CD14-positive monocyte (primary cell): ENCODE data around the gene PDE8B. TPM values are rescaled to one million over a fixed set of nuclear protein-coding genes. Genes with fewer than 3 reads are reported as not detected.

Experiments used
- DNase-seq, 3 donors: peaks; one replicate each; pipeline ENCODE4 v3.0.0-alpha.2; 2011 to 2022
- H2AFZ ChIP-seq: 2 replicates; pipeline ENCODE4 v1.6.0; 2012; ENCODE audit warnings: mild to moderate bottlenecking, low read depth, low read length, inconsistent platforms; ENCODE audit not compliant: insufficient read depth, poor library complexity, severe bottlenecking
- H3K27ac ChIP-seq, 2 donors: 1 replicate in 1 of 2; 2 replicates in 1 of 2; pipeline ENCODE4 v1.5.1; 2012 to 2013; ENCODE audit warnings: low read length in 2 of 2, control low read depth in 1 of 2, inconsistent platforms in 1 of 2, low read depth in 1 of 2, mild to moderate bottlenecking in 1 of 2
- H3K27me3 ChIP-seq, 2 donors: one replicate each; pipeline versions ENCODE4 v1.6.0 to v1.6.1; 2011 to 2013; ENCODE audit warnings: low read length in 2 of 2; ENCODE audit not compliant: control insufficient read depth in 2 of 2, insufficient read depth in 2 of 2
- H3K36me3 ChIP-seq, 2 donors: replicated peaks in 1 of 2; 1 replicate in 1 of 2; 2 replicates in 1 of 2; pipeline versions ENCODE4 v1.5.1 to v1.6.1; 2012 to 2013; ENCODE audit warnings: low read length in 2 of 2, control low read depth in 1 of 2, inconsistent platforms in 1 of 2, mild to moderate bottlenecking in 1 of 2; ENCODE audit not compliant: insufficient read depth in 2 of 2, control insufficient read depth in 1 of 2
- H3K4me1 ChIP-seq, 2 donors: 1 replicate in 1 of 2; 2 replicates in 1 of 2; pipeline versions ENCODE4 v1.5.1 to v1.6.1; 2012 to 2013; ENCODE audit warnings: low read length in 2 of 2, control low read depth in 1 of 2, inconsistent platforms in 1 of 2, mild to moderate bottlenecking in 1 of 2, moderate library complexity in 1 of 2; ENCODE audit not compliant: insufficient read depth in 2 of 2, control insufficient read depth in 1 of 2
- H3K4me2 ChIP-seq: replicated peaks from 2 replicates; pipeline ENCODE3; 2012; ENCODE audit warnings: low read length, moderate library complexity, mild to moderate bottlenecking; ENCODE audit not compliant: poor library complexity, severe bottlenecking; ENCODE audit errors: extremely low read depth
- H3K4me3 ChIP-seq, 3 experiments: fragments of 200-600 bp in 1 of 3; sonication (generic) in 1 of 3; replicated peaks in 1 of 3; 1 replicate in 2 of 3; 2 replicates in 1 of 3; pipeline ENCODE4 v1.5.1; 2011 to 2013; ENCODE audit warnings: low read length in 3 of 3, mild to moderate bottlenecking in 3 of 3, control low read depth in 2 of 3, low read depth in 2 of 3, inconsistent platforms in 1 of 3, moderate library complexity in 1 of 3
- H3K79me2 ChIP-seq: 2 replicates; pipeline ENCODE4 v1.6.0; 2012; ENCODE audit warnings: mild to moderate bottlenecking, control low read depth, inconsistent platforms, low read length, moderate library complexity; ENCODE audit not compliant: insufficient read depth
- H3K9ac ChIP-seq: 2 replicates; pipeline ENCODE4 v1.6.0; 2017; ENCODE audit warnings: low read length, mild to moderate bottlenecking; ENCODE audit not compliant: insufficient read depth, poor library complexity, severe bottlenecking
- H3K9me3 ChIP-seq, 2 donors: replicated peaks in 1 of 2; 1 replicate in 1 of 2; 2 replicates in 1 of 2; pipeline versions ENCODE4 v1.5.1 to v1.6.1; 2012 to 2013; ENCODE audit warnings: low read length in 2 of 2, control low read depth in 1 of 2; ENCODE audit not compliant: control insufficient read depth in 1 of 2, insufficient read depth in 1 of 2
- H4K20me1 ChIP-seq: 2 replicates; pipeline ENCODE4 v1.6.0; 2012; ENCODE audit warnings: mild to moderate bottlenecking, low read length, control low read depth, moderate library complexity; ENCODE audit not compliant: insufficient read depth
- H3K27ac Mint-ChIP-seq, 7 donors: one replicate each; pipeline ENCODE4 v1.8.0; 2020; ENCODE audit warnings: mild to moderate bottlenecking in 7 of 7, mixed read lengths in 7 of 7, moderate library complexity in 6 of 7, inconsistent platforms in 2 of 7
- H3K27me3 Mint-ChIP-seq, 3 donors: one replicate each; pipeline ENCODE4 v1.8.0; 2021 to 2022; ENCODE audit warnings: low read depth in 3 of 3, mild to moderate bottlenecking in 3 of 3, mixed read lengths in 3 of 3, moderate library complexity in 3 of 3, inconsistent platforms in 1 of 3
- H3K36me3 Mint-ChIP-seq, 2 donors: one replicate each; pipeline ENCODE4 v1.8.0; 2020; ENCODE audit warnings: mixed read lengths in 2 of 2, inconsistent platforms in 1 of 2, mild to moderate bottlenecking in 1 of 2
- H3K4me1 Mint-ChIP-seq: one replicate; pipeline ENCODE4 v1.8.0; 2020; ENCODE audit warnings: mild to moderate bottlenecking, mixed read lengths
- H3K4me3 Mint-ChIP-seq, 2 donors: one replicate each; pipeline ENCODE4 v1.8.0; 2020; ENCODE audit warnings: mild to moderate bottlenecking in 2 of 2, mixed read lengths in 2 of 2, moderate library complexity in 1 of 2
- H3K9me3 Mint-ChIP-seq, 7 donors: one replicate each; pipeline ENCODE4 v1.8.0; 2020 to 2022; ENCODE audit warnings: mixed read lengths in 7 of 7, mild to moderate bottlenecking in 6 of 7, moderate library complexity in 6 of 7, inconsistent platforms in 2 of 7
- WGBS: methylation state at CpG from one replicate; pipeline ENCODE4 v1.1.5; 2013; ENCODE audit warnings: missing lambda C conversion rate; ENCODE audit not compliant: insufficient coverage; 5-methylcytosine and 5-hydroxymethylcytosine counted together
- intact Hi-C, 2 donors: fragments of 100-400 bp; cut with micrococcal nuclease; formaldehyde crosslinking; loops; one replicate each; pipeline versions ENCODE4 v1.15.0 to v1.15.1; 2023
- polyA plus RNA-seq, 3 donors: library from polyadenylated mRNA; depleted of rRNA in 1 of 3; unstranded in 2 of 3; stranded (reverse) in 1 of 3; fragments of 300-500 nt in 2 of 3; fragments of >200 nt in 1 of 3; fragmentation: Illumina TruSeq in 2 of 3; gene quantifications; 1 replicate in 2 of 3; 2 replicates in 1 of 3; pipeline ENCODE4 v1.2.3, GENCODE V29; 2012 to 2021
- TF ChIP-seq, protein P1 (sequence below): fragments of 200-600 bp; IDR thresholded peaks from one replicate; pipeline ENCODE4 v1.8.0; 2022; ENCODE audit warnings: antibody characterized with exemption, mild to moderate bottlenecking

Gene PDE8B
- polyA plus RNA-seq, 3 donors, result 0.11 to 0.61 (median 0.29) TPM

DNA sequence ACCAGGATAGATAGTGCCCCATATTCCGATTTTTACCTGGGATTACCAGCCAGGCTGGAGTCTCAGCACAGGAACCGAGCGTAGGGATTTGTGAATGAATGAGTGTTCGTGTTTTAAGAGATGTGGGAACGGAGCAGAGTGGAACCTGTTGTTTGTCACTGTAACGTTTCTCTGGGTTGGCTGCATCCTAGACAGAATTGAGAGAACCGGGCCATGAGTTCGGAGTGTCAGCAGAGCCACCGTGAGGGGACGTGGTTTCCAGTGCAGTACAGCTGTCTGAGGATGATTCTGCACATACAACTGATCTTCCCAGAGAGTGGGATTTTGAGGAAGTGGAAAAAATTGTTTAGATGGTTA, 1.2 kb downstream of the PDE8B start:
- Histone ChIP-seq H3K27me3 (peaks cover 45 to 46% of the 10 kb centered on the region in 2 donors), H3K9me3 (peaks cover 0 to 8% of the 10 kb centered on the region in 2 donors), H3K9ac (peak overlapping the region; percentile 59), H2AFZ (peak overlapping the region; percentile 70), H3K27ac (no peak overlapping the region), H3K4me2 (peak overlapping the region; percentile 94), H4K20me1 (no peaks in the 10 kb centered on the region), H3K36me3 (no peaks in the 10 kb centered on the region), H3K4me1 (peaks cover 8 to 10% of the 10 kb centered on the region in 2 donors), H3K4me3 (peak overlapping the region in 2 of 3 experiments; percentile 63 to 80), H3K79me2 (no peaks in the 10 kb centered on the region)
- DNase-seq, result peak in 1 of 3 donors; percentile 20
- TF ChIP-seq, protein P1, sequence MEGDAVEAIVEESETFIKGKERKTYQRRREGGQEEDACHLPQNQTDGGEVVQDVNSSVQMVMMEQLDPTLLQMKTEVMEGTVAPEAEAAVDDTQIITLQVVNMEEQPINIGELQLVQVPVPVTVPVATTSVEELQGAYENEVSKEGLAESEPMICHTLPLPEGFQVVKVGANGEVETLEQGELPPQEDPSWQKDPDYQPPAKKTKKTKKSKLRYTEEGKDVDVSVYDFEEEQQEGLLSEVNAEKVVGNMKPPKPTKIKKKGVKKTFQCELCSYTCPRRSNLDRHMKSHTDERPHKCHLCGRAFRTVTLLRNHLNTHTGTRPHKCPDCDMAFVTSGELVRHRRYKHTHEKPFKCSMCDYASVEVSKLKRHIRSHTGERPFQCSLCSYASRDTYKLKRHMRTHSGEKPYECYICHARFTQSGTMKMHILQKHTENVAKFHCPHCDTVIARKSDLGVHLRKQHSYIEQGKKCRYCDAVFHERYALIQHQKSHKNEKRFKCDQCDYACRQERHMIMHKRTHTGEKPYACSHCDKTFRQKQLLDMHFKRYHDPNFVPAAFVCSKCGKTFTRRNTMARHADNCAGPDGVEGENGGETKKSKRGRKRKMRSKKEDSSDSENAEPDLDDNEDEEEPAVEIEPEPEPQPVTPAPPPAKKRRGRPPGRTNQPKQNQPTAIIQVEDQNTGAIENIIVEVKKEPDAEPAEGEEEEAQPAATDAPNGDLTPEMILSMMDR, result no peak
- Mint-ChIP-seq H3K4me1 (peaks cover 15% of the 10 kb centered on the region), H3K36me3 (peaks cover 0 to 7% of the 10 kb centered on the region in 2 donors), H3K9me3 (peaks cover 0 to 14% (median 6%) of the 10 kb centered on the region in 7 donors), H3K4me3 (peak overlapping the region; percentile 87 to 94), H3K27ac (peak overlapping the region in 2 of 7 donors; percentile 35 to 73), H3K27me3 (peaks cover 38 to 48% (median 46%) of the 10 kb centered on the region in 3 donors)
- intact Hi-C loops, result no loop called here
- 3% methylated on average over 7 of the region's 10 CpGs for WGBS

DNA sequence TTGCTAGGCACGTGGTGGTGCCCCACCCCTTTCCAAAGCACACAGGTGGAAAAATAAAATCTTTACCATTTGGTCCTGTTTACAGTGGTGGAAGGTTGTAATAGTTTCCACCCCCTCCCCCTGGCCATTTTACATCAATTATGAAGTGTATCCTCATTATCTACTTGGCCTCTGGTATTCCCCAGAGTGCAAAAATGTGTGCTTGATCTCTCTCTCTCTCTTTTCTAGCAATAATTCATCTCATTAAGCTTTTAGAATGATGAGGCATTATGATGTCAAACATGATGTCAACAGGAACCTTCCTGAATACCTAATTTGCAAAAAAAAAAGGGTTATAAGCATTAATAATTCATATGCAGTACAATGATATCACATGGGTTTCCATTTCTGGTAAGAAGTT, 3.1 kb downstream of the PDE8B start:
- H3K79me2 ChIP-seq, result no peaks in the 10 kb centered on the region
- H3K9ac ChIP-seq, result no peak overlapping the region
- peaks cover 0 to 8% of the 10 kb centered on the region in 2 donors for H3K9me3 ChIP-seq
- no peak overlapping the region for H2AFZ ChIP-seq
- intact Hi-C loops, result no loop called here
- H3K4me1 ChIP-seq, result peaks cover 8 to 10% of the 10 kb centered on the region in 2 donors
- peaks cover 15% of the 10 kb centered on the region for H3K4me1 Mint-ChIP-seq
- peaks cover 35 to 45% (median 43%) of the 10 kb centered on the region in 3 donors for H3K27me3 Mint-ChIP-seq
- peaks cover 0 to 7% of the 10 kb centered on the region in 2 donors for H3K36me3 Mint-ChIP-seq
- TF ChIP-seq, protein P1, result no peak
- no peak for DNase-seq
- no CpG with 5 or more reads among the region's 1 CpG for WGBS
- H3K4me3 ChIP-seq, result no peak overlapping the region
- H3K27me3 ChIP-seq, result peaks cover 40 to 46% of the 10 kb centered on the region in 2 donors
- no peak overlapping the region for H3K4me2 ChIP-seq
- H3K9me3 Mint-ChIP-seq, result peaks cover 0 to 14% (median 6%) of the 10 kb centered on the region in 7 donors
- no peak overlapping the region for H3K27ac ChIP-seq
- no peak overlapping the region for H3K27ac Mint-ChIP-seq
- H4K20me1 ChIP-seq, result no peaks in the 10 kb centered on the region
- H3K36me3 ChIP-seq, result no peaks in the 10 kb centered on the region
- H3K4me3 Mint-ChIP-seq, result peak overlapping the region in 1 of 2 donors; percentile 6
